Liver (tissue), 9 donors: ENCODE results near the gene ZNF18. TPM values are rescaled to one million over a fixed set of nuclear protein-coding genes. Genes with fewer than 3 reads are reported as not detected.

ENCODE experiments used
- DNase-seq: peaks from one replicate; pipeline ENCODE4 v3.0.0-alpha.2; 2017; ENCODE audit warnings: low spot score
- H3K27ac ChIP-seq, 2 donors: one replicate each; pipeline ENCODE4 v1.7.0; 2013; ENCODE audit warnings: inconsistent platforms in 2 of 2, low read length in 2 of 2, control low read depth in 1 of 2, low read depth in 1 of 2, mild to moderate bottlenecking in 1 of 2
- H3K27me3 ChIP-seq, 4 donors: one replicate each; pipeline versions ENCODE4 v1.6.1 to v1.7.0; 2013; ENCODE audit warnings: low read length in 3 of 4, inconsistent platforms in 1 of 4, mild to moderate bottlenecking in 1 of 4, moderate library complexity in 1 of 4; ENCODE audit not compliant: control insufficient read depth in 4 of 4, insufficient read depth in 4 of 4
- H3K36me3 ChIP-seq, 4 donors: one replicate each; pipeline versions ENCODE4 v1.6.1 to v1.7.0; 2013; ENCODE audit warnings: low read length in 3 of 4, mild to moderate bottlenecking in 3 of 4, low read depth in 1 of 4, moderate library complexity in 1 of 4; ENCODE audit not compliant: control insufficient read depth in 4 of 4, insufficient read depth in 3 of 4
- H3K4me1 ChIP-seq, 4 donors: one replicate each; pipeline versions ENCODE4 v1.6.1 to v1.7.0; 2013; ENCODE audit warnings: low read length in 3 of 4, mild to moderate bottlenecking in 3 of 4, moderate library complexity in 1 of 4; ENCODE audit not compliant: control insufficient read depth in 4 of 4, insufficient read depth in 4 of 4
- H3K4me3 ChIP-seq, 3 donors: one replicate each; pipeline versions ENCODE4 v1.6.1 to v1.7.0; 2013; ENCODE audit warnings: low read length in 3 of 3, control low read depth in 1 of 3, low read depth in 1 of 3, mild to moderate bottlenecking in 1 of 3
- H3K9ac ChIP-seq, 2 donors: one replicate each; pipeline ENCODE4 v1.7.0; 2013; ENCODE audit warnings: low read length in 2 of 2, mild to moderate bottlenecking in 2 of 2, moderate library complexity in 2 of 2, control low read depth in 1 of 2, low read depth in 1 of 2
- H3K9me3 ChIP-seq, 4 donors: one replicate each; pipeline versions ENCODE4 v1.6.1 to v1.7.0; 2013; ENCODE audit warnings: low read length in 3 of 4; ENCODE audit not compliant: control insufficient read depth in 4 of 4
- EGR1 ChIP-seq, 2 donors: IDR thresholded peaks; 2 replicates each; pipeline ENCODE4 v1.6.1; 2016 to 2018; ENCODE audit warnings: antibody characterized with exemption in 2 of 2, low read depth in 2 of 2
- FOXA2 ChIP-seq: IDR thresholded peaks from 2 replicates; pipeline ENCODE4 v1.6.1; 2016; ENCODE audit warnings: antibody characterized with exemption
- GABPA ChIP-seq, 2 donors: IDR thresholded peaks in 1 of 2; conservative IDR thresholded peaks in 1 of 2; 2 replicates each; pipeline ENCODE4 v1.6.1; 2016; ENCODE audit warnings: antibody characterized with exemption in 2 of 2, mild to moderate bottlenecking in 1 of 2, moderate library complexity in 1 of 2
- HNF4A ChIP-seq, 2 donors: conservative IDR thresholded peaks; 2 replicates each; pipeline ENCODE4 v1.6.1; 2016; ENCODE audit warnings: antibody characterized with exemption in 2 of 2, mild to moderate bottlenecking in 2 of 2
- JUND ChIP-seq, 2 donors: IDR thresholded peaks; 2 replicates each; pipeline ENCODE4 v1.6.1; 2016; ENCODE audit warnings: antibody characterized with exemption in 2 of 2
- RAD21 ChIP-seq, 2 donors: IDR thresholded peaks; 2 replicates each; pipeline ENCODE4 v1.6.1; 2016; ENCODE audit warnings: antibody characterized with exemption in 2 of 2, mild to moderate bottlenecking in 2 of 2
- SP1 ChIP-seq: IDR thresholded peaks from 2 replicates; pipeline ENCODE4 v1.6.1; 2018; ENCODE audit warnings: antibody characterized with exemption, mild to moderate bottlenecking
- TAF1 ChIP-seq: conservative IDR thresholded peaks from 2 replicates; pipeline ENCODE4 v1.6.1; 2016; ENCODE audit warnings: antibody characterized with exemption, mild to moderate bottlenecking
- YY1 ChIP-seq: IDR thresholded peaks from 2 replicates; pipeline ENCODE4 v1.6.1; 2016; ENCODE audit warnings: antibody characterized with exemption, mild to moderate bottlenecking
- whole genome bisulfite sequencing: extraction: QIAGEN DNeasy Blood & Tissue Kit; methylation state at CpG from one replicate; pipeline ENCODE4 v1.1.7; 2013; 5-methylcytosine and 5-hydroxymethylcytosine counted together
- polyA plus RNA-seq, 2 donors: library from polyadenylated mRNA; stranded (reverse) in 1 of 2; unstranded in 1 of 2; fragments of 200-250 nt in 1 of 2; fragments of >200 nt in 1 of 2; fragmentation: Nextera tagmentation in 1 of 2; extraction: Ambion mirVana in 1 of 2; gene quantifications; one replicate each; pipeline versions ENCODE4 v1.2.1 to v1.2.3, GENCODE V29; 2013 to 2015
- total RNA-seq, 2 donors: library from RNA; depleted of rRNA; stranded (reverse); fragments of >200 nt; gene quantifications; one replicate each; pipeline ENCODE4 v1.2.3, GENCODE V29; 2014
- TF ChIP-seq, protein P1 (sequence below): IDR thresholded peaks from 2 replicates; pipeline ENCODE4 v1.6.1; 2016; ENCODE audit warnings: antibody characterized with exemption
- TF ChIP-seq, protein P2 (sequence below): fragments of 150-350 bp; IDR thresholded peaks from 2 replicates; pipeline ENCODE4 v1.5.1; 2017; ENCODE audit warnings: improper control_type of control experiment, low read depth, low read length; ENCODE audit not compliant: missing input control
- TF ChIP-seq, protein P3 (sequence below): IDR thresholded peaks from 2 replicates; pipeline ENCODE4 v1.6.1; 2016; ENCODE audit warnings: antibody characterized with exemption
- TF ChIP-seq, protein P4 (sequence below): IDR thresholded peaks from 2 replicates; pipeline ENCODE4 v1.6.1; 2016; ENCODE audit warnings: antibody characterized with exemption
- donor health status: healthy.
- donor health status: healthy.
- donor health status: healthy.
- donor health status: healthy.
- donor health status: healthy.

ZNF18 gene
- total and polyA plus RNA-seq, 4 donors: 2.1 to 4.5 (median 3.5) TPM

DNA sequence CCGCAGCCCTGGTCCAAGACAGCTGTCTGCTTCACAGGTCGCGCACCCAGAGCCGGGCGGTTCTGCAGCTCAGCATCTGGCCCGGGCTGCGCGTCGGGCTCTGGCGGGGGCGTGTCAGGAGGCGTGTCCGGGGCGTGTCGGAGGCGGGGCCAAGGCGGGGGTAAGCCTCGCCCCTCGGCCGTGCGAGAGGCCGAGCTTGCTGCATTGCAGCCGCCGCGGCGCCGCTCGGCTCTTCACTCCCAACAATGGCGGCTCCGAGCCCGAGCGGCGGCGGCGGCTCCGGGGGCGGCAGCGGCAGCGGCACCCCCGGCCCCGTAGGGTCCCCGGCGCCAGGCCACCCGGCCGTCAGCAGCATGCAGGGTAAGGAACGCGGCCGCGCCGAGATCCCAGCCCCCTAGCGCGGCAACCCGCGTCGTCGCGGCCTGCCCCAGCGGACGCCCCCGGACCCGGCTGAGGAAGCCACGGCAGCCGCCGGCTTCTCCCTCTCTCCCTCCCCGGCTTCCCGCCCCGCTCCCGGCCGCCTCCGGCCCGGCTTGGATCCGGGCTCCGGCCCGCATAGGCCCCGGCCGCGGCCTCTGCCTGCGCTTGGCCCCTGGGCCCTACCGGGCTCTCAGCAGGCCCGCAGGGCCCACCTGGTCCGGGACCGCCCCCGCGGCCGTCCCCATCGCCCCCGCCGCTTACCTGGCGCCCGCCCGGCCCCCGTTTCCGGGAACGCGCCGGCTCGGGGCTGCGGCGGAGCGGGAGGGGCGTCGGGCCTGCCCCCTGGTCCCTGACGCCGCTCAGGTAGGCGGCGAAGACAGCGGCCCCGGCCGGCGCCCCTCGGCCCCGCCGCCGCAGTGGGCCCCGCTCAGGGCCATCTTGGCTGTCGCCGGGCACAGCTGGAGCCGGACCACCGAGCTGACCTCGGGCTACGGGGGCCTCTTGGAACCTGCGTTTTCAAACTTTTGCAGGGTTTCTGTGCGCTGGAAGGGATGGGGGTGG lies 23.7 kb upstream of the ZNF18 start, which contains the start of gene MAP2K4:
TSS of gene MAP2K4 (plus strand) at position 236 of the 981 bp plus-strand sequence. CDS start at position 246, 10 bp downstream.
- TF ChIP-seq JUND (IDR thresholded peaks at IDR 0.05) (no peak), EGR1 (IDR thresholded peaks at IDR 0.05; ENCODE audit: low read depth in 2 of 2) (peak in 1 of 2 donors; percentile 35), YY1 (peak; percentile 73), FOXA2 (no peak), SP1 (peak; percentile 64)

DNA sequence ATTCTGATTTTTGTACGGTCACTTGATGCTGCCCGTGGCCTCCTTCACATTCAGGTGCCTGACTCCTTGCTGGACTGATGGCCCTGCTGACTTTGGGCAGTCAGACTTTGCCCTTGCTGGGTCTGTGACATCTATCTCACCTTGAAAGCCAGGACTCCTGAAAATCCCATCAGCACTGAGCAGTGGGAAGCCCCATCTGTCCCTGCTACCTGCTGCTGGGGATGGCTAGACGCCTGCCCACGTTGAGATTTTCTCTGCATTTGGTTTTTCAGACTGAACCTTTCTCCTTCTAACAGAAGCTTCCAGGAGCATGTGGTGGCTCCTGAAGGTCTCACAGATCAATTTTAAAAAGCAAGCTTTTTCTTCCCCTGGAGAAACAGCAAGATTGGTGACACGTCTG lies 10.2 kb upstream of the ZNF18 start:
- Histone ChIP-seq H3K9me3 (no peaks in the 10 kb centered on the region), H3K27me3 (no peaks in the 10 kb centered on the region), H3K4me3 (no peak overlapping the region), H3K4me1 (no peaks in the 10 kb centered on the region), H3K27ac (no peak overlapping the region), H3K36me3 (no peaks in the 10 kb centered on the region), H3K9ac (no peak overlapping the region)
- WGBS: 91% methylated on average over 5 of the region's 5 CpGs
- TF ChIP-seq, protein P1, sequence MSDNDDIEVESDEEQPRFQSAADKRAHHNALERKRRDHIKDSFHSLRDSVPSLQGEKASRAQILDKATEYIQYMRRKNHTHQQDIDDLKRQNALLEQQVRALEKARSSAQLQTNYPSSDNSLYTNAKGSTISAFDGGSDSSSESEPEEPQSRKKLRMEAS: no peak
- no peak for TF ChIP-seq GABPA (IDR thresholded peaks at IDR 0.05 in 1 of 2, conservative IDR thresholded peaks at IDR 0.05 in 1 of 2)
- TF ChIP-seq, protein P2, sequence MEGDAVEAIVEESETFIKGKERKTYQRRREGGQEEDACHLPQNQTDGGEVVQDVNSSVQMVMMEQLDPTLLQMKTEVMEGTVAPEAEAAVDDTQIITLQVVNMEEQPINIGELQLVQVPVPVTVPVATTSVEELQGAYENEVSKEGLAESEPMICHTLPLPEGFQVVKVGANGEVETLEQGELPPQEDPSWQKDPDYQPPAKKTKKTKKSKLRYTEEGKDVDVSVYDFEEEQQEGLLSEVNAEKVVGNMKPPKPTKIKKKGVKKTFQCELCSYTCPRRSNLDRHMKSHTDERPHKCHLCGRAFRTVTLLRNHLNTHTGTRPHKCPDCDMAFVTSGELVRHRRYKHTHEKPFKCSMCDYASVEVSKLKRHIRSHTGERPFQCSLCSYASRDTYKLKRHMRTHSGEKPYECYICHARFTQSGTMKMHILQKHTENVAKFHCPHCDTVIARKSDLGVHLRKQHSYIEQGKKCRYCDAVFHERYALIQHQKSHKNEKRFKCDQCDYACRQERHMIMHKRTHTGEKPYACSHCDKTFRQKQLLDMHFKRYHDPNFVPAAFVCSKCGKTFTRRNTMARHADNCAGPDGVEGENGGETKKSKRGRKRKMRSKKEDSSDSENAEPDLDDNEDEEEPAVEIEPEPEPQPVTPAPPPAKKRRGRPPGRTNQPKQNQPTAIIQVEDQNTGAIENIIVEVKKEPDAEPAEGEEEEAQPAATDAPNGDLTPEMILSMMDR: no peak
- no peak for TF ChIP-seq TAF1
- TF ChIP-seq RAD21 (IDR thresholded peaks at IDR 0.05): no peak
- TF ChIP-seq, protein P3, sequence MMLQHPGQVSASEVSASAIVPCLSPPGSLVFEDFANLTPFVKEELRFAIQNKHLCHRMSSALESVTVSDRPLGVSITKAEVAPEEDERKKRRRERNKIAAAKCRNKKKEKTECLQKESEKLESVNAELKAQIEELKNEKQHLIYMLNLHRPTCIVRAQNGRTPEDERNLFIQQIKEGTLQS: no peak
- no peak for TF ChIP-seq EGR1 (IDR thresholded peaks at IDR 0.05; ENCODE audit: low read depth in 2 of 2)
- TF ChIP-seq SP1: no peak
- no peak for TF ChIP-seq HNF4A (conservative IDR thresholded peaks at IDR 0.05)
- TF ChIP-seq, protein P4, sequence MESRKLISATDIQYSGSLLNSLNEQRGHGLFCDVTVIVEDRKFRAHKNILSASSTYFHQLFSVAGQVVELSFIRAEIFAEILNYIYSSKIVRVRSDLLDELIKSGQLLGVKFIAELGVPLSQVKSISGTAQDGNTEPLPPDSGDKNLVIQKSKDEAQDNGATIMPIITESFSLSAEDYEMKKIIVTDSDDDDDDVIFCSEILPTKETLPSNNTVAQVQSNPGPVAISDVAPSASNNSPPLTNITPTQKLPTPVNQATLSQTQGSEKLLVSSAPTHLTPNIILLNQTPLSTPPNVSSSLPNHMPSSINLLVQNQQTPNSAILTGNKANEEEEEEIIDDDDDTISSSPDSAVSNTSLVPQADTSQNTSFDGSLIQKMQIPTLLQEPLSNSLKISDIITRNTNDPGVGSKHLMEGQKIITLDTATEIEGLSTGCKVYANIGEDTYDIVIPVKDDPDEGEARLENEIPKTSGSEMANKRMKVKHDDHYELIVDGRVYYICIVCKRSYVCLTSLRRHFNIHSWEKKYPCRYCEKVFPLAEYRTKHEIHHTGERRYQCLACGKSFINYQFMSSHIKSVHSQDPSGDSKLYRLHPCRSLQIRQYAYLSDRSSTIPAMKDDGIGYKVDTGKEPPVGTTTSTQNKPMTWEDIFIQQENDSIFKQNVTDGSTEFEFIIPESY: no peak
- TF ChIP-seq FOXA2: no peak
- DNase-seq: no peak

More for the DNA sequence above, 23.7 kb upstream of the ZNF18 start, which contains the start of gene MAP2K4:
- H3K36me3 ChIP-seq: no peaks in the 10 kb centered on the region
- peak within 1 kb of the TSS; percentile 12 to 77 for H3K9ac ChIP-seq
- peak; percentile 99 for DNase-seq
- peaks cover 6 to 31% (median 24%) of the 10 kb centered on the region in 4 donors for H3K4me1 ChIP-seq
- no peaks in the 10 kb centered on the region for H3K9me3 ChIP-seq
- WGBS: under 1% methylated on average over 123 of the region's 123 CpGs
- H3K4me3 ChIP-seq: peak within 1 kb of the TSS; percentile 67 to 100 (median 69)
- H3K27me3 ChIP-seq: no peaks in the 10 kb centered on the region
- H3K27ac ChIP-seq: peak within 1 kb of the TSS; percentile 85 to 92
